Calu3 (cell line): ENCODE data around the gene ANKDD1B. TPM values are rescaled to one million over a fixed set of nuclear protein-coding genes. Genes with fewer than 3 reads are reported as not detected.
"Not testable (repeated sequence)": the region's sequence is repeated elsewhere in the genome, so short reads cannot be mapped to it uniquely, and the experiment has no call there.

ENCODE experiments used
- BruUV-seq: library from RNA; stranded (reverse); fragments of 400-500 nt; replicated peaks from 2 replicates; lab custom pipeline; 2021; lab: Mats Ljungman, UMichigan
- CTCF ChIA-PET: fragments of 300-600 bp; sonication (Branson Sonifier 250); formaldehyde crosslinking; loops from one replicate; lab custom pipeline; 2022; ENCODE audit warnings: antibody characterized with exemption; lab: Charles Lee
- DNase-seq: peaks from one replicate; pipeline ENCODE4 v3.0.0; 2022
- H3K27ac Mint-ChIP-seq: one replicate; pipeline ENCODE4 v1.8.0; 2022; ENCODE audit warnings: mixed read lengths; ENCODE audit not compliant: unreplicated experiment
- H3K27me3 Mint-ChIP-seq: one replicate; pipeline ENCODE4 v1.8.0; 2022; ENCODE audit warnings: mixed read lengths; ENCODE audit not compliant: unreplicated experiment
- H3K36me3 Mint-ChIP-seq: one replicate; pipeline ENCODE4 v1.8.0; 2022; ENCODE audit warnings: mild to moderate bottlenecking, moderate library complexity, mixed read lengths; ENCODE audit not compliant: insufficient read depth, unreplicated experiment
- H3K4me1 Mint-ChIP-seq: one replicate; pipeline ENCODE4 v1.8.0; 2022; ENCODE audit warnings: mild to moderate bottlenecking, low read depth, mixed read lengths; ENCODE audit not compliant: unreplicated experiment
- H3K4me3 Mint-ChIP-seq: one replicate; pipeline ENCODE4 v1.8.0; 2022; ENCODE audit warnings: mild to moderate bottlenecking, low read depth, moderate library complexity, mixed read lengths; ENCODE audit not compliant: unreplicated experiment
- H3K9me3 Mint-ChIP-seq: one replicate; pipeline ENCODE4 v1.8.0; 2022; ENCODE audit warnings: low read depth, mixed read lengths; ENCODE audit not compliant: unreplicated experiment
- CTCF ChIP-seq: fragments of 200-600 bp; IDR thresholded peaks from one replicate; pipeline ENCODE4 v1.8.0; 2022; ENCODE audit warnings: antibody characterized with exemption; ENCODE audit not compliant: unreplicated experiment
- intact Hi-C: fragments of 100-400 bp; cut with micrococcal nuclease; formaldehyde crosslinking; loops from one replicate; pipeline ENCODE4 v1.10.0; 2022; ENCODE audit not compliant: unreplicated experiment
- total RNA-seq: library from RNA; stranded (reverse); gene quantifications from 2 replicates; pipeline ENCODE4 v1.2.3, GENCODE V29; 2022

The ANKDD1B gene
- total RNA-seq, 1 experiment from 2014 or later, result 1.3 TPM

DNA sequence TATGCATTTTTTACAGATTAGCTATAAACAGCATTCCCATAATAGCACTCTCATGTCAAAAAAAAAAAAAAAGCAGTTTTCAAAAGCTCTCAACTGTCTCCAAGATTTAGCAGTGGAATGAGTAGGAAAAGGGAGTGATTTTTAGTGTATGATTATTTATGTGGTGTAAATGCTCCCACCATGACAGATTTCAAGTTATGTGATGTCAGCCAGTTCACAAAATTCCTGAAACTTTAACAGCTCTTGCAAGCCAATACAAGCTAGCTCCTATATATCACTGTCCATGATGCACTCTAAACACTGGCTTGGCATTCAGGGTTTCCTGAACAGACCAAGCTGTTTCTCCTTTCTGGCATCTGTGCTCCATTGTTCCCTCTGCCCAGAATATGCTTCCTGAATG is 7.9 kb upstream of the ANKDD1B start:
- H3K4me1 Mint-ChIP-seq, result peaks cover 9% of the 10 kb centered on the region
- no peak for TF ChIP-seq CTCF
- no peak overlapping the region for H3K27ac Mint-ChIP-seq
- no peaks in the 10 kb centered on the region for H3K9me3 Mint-ChIP-seq
- intact Hi-C loops, result no loop called here
- DNase-seq, result no peak
- H3K27me3 Mint-ChIP-seq, result no peaks in the 10 kb centered on the region
- peaks cover 6% of the 10 kb centered on the region for H3K36me3 Mint-ChIP-seq
- no TSS peak for BruUV-seq
- CTCF ChIA-PET, result interaction anchor here (0.7 kb wide), 1 partner anchor 545 kb away, joined by 3 read pairs; no protein-coding TSS in a partner anchor
- no peak overlapping the region for H3K4me3 Mint-ChIP-seq

DNA sequence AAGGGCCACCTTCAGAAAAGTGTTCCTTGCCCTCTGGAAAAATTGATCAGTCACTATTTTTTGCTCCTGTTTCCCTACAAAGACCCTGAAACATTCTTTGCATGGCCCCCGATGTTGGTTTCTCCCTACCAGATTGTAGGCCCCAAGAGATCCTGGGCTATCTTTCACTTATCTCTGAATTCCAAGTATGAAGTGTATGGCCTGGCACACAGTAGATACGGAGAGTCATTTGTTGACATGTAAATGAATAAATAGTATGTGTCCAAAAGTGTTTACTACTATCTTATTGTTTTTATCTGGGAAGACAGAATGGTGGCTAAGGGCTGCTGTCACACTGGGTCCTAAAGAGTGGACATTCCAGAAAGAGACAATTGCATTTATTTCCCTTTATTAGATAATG is 7.4 kb upstream of the ANKDD1B start:
- H3K4me1 Mint-ChIP-seq, result peaks cover 9% of the 10 kb centered on the region
- no peaks in the 10 kb centered on the region for H3K27me3 Mint-ChIP-seq

DNA sequence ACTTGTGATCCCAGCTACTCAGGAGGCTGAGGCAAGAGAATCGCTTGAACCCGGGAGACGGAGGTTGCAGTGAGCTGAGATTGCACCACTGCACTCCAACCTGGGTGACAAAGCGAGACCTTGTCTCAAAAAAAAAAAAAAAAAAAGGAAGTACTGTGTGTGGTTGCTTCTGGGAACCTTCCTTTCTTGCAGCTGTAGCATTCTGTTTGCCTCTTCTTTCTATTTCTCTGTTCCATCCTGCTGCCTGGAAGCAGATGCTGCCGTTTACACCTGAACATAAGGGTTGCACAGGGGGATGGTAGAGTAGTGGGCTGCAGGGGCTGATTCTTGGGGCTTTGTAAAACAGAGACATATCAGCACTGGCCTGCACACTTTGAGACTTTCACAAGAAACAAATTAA is 3.9 kb upstream of the ANKDD1B start:
- intact Hi-C loops, DNase-seq: not testable (repeated sequence)

More for the DNA sequence above, 7.4 kb upstream of the ANKDD1B start:
- no peak overlapping the region for H3K4me3 Mint-ChIP-seq
- H3K36me3 Mint-ChIP-seq, result peaks cover 6% of the 10 kb centered on the region
- intact Hi-C loops, result no loop called here
- BruUV-seq, result no TSS peak
- no peak overlapping the region for H3K27ac Mint-ChIP-seq
- no peaks in the 10 kb centered on the region for H3K9me3 Mint-ChIP-seq
- CTCF ChIA-PET, result interaction anchor here (0.7 kb wide), 1 partner anchor 545 kb away, joined by 3 read pairs; no protein-coding TSS in a partner anchor
- no peak for DNase-seq
- no peak for TF ChIP-seq CTCF

DNA sequence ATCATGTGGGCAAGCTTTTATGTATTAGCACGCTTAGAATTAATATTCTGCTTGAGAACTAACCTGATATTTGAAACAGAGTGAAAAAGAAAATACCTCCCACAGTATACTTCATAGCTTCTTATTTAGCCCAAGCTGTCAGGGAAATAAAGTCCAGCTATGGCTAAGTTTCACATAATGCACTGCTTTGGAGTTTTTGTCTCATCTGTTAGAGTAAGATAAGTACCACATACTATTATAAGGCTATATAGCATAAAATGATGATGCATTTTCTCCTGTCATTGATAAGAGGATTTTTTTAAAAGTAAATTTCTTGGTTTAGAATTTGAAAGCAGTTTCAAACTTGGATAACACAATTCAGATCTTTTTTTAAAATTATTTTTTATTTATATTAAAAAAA is 2.4 kb upstream of the ANKDD1B start:
- no TSS peak for BruUV-seq
- intact Hi-C loops, result no loop called here
- CTCF ChIA-PET, result interaction anchor here (0.9 kb wide), 1 partner anchor 73 kb away, joined by 3 read pairs; no protein-coding TSS in a partner anchor
- Mint-ChIP-seq H3K4me1 (no peaks in the 10 kb centered on the region), H3K36me3 (peaks cover 14% of the 10 kb centered on the region), H3K4me3 (no peak overlapping the region), H3K9me3 (no peaks in the 10 kb centered on the region), H3K27ac (no peak overlapping the region), H3K27me3 (no peaks in the 10 kb centered on the region)
- no peak for TF ChIP-seq CTCF
- DNase-seq, result no peak

More for the DNA sequence above, 3.9 kb upstream of the ANKDD1B start:
- peaks cover 14% of the 10 kb centered on the region for H3K36me3 Mint-ChIP-seq
- not testable (repeated sequence) for BruUV-seq, H3K27me3 Mint-ChIP-seq, H3K4me3 Mint-ChIP-seq, H3K27ac Mint-ChIP-seq, H3K9me3 Mint-ChIP-seq, H3K4me1 Mint-ChIP-seq
- CTCF ChIA-PET, result interaction anchor here (1.5 kb wide), 1 partner anchor 15 kb away, joined by 3 read pairs; no protein-coding TSS in a partner anchor

- CTCF ChIA-PET, result no interaction called here
- Mint-ChIP-seq H3K4me1 (no peaks in the 10 kb centered on the region), H3K27me3 (no peaks in the 10 kb centered on the region), H3K9me3 (no peaks in the 10 kb centered on the region), H3K27ac (no peak overlapping the region), H3K36me3 (peaks cover 14% of the 10 kb centered on the region), H3K4me3 (no peak overlapping the region)
- TF ChIP-seq CTCF, result no peak
- intact Hi-C loops, result loop anchor here (2.0 kb wide), 1 partner anchor 59 kb away; no protein-coding TSS in a partner anchor
- BruUV-seq, result no TSS peak
- DNase-seq, result no peak
Observed at GRCh38 chr5:75610201-75610600, 1.1 kb upstream of the ANKDD1B start.

DNA sequence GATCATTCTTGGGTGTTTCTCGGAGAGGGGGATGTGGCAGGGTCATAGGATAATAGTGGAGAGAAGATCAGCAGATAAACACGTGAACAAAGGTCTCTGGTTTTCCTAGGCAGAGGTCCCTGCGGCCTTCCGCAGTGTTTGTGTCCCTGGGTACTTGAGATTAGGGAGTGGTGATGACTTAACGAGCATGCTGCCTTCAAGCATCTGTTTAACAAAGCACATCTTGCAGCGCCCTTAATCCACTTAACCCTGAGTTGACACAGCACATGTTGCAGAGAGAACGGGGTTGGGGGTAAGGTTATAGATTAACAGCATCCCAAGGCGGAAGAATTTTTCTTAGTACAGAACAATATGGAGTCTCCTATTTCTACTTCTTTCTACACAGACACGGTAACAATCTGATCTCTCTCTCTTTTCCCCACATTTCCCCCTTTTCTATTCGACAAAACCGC is 368 bp upstream of the ANKDD1B start:
- CTCF ChIA-PET, result not testable (repeated sequence)

More for the DNA sequence above, 368 bp upstream of the ANKDD1B start:
- H3K27ac Mint-ChIP-seq, result peak overlapping the region; percentile 65
- H3K27me3 Mint-ChIP-seq, H3K4me1 Mint-ChIP-seq, H3K9me3 Mint-ChIP-seq: not testable (repeated sequence)
- peaks cover 14% of the 10 kb centered on the region for H3K36me3 Mint-ChIP-seq
- intact Hi-C loops, result loop anchor here (2.0 kb wide), 1 partner anchor 58 kb away; no protein-coding TSS in a partner anchor
- peak; percentile 41 for DNase-seq
- BruUV-seq, result TSS peak; percentile 78
- H3K4me3 Mint-ChIP-seq, result peak overlapping the region; percentile 72
